HG02970 (cell line): ENCODE data around the gene GRK4.
"Not testable (repeated sequence)": the region's sequence is repeated elsewhere in the genome, so short reads cannot be mapped to it uniquely, and the experiment has no call there.

Source experiments
- ATAC-seq: cut with Tn5 transposase; IDR thresholded peaks from one replicate; pipeline ENCODE4 v1.9.1; 2021; ENCODE audit warnings: mild to moderate bottlenecking, moderate library complexity, moderate number of reproducible peaks; ENCODE audit not compliant: unreplicated experiment, low FRiP score

Gene GRK4

DNA sequence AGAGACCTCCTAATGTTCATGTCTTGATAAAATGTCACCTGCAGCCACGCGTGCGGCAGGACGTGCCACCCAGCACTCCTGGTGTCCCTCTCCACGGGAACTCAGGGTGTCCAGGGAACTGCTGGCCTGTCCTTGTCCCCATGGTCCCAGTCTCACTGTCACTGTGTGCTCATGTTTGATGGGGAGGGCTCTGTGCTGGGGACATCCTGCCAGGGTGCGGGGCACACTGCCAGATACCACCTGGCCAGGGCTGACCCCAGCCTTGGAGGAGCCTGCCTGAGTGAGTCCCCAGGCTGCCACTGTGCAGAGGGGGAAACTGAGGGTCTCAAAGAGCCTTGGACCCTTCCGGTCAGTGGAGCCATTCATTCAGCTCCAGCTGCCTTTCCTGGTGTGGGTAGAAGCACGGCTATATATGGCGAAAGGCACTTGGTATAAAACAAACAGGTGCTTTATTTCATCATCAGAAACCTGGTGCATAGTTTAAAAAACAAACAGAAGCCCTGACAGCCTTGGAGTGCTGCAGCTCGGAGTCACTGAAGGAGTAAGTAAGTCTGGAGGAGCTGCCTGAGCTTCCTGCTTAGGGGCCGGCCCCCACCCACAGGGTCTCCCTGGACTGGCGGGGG is 33.1 kb upstream of the GRK4 start:
- ATAC-seq, result no peak

- ATAC-seq, result no peak
Observed at GRCh38 chr4:2930758-2931511, 32.4 kb upstream of the GRK4 start.

DNA sequence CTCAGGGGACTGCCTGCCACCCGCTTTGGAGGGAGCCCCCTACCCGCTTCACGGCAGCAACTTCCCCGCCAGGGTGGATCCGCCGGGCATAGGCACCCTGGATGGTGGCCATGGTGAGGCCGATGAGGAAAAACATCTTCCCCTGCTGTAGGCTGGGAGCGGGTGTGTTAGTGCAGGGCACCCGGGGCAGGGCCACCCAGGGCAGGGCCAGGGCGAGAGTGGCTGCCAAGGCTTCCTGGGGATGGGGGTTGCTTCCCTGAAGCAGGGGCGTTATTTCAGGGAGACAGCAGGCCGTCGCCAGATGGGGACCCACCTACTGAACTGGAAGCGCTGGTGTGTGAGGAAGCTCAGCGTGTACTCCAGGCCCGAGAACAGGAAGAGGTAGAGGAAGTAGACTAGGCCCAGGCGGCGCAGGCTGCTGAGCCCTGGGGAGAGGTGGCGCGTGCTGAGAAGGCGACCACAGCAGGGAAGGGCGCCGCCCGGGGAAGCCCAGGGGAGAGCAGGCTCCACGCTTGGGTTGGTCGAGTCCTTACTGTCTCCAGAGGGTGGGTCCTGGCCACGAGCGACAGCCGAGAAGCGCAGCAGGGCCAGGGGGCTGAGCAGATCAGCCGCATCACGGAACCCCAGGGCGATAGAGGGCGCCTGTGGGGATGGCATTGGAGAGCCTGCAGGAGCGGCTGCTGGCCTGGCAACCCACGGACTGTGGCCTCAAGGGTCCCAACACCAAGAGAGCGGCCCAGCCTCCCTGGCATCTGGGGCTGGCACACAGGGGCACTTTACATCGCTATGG is 31.7 kb upstream of the GRK4 start:
- ATAC-seq, result no peak

- no peak for ATAC-seq
Observed at GRCh38 chr4:2932321-2932950, 30.9 kb upstream of the GRK4 start.

DNA sequence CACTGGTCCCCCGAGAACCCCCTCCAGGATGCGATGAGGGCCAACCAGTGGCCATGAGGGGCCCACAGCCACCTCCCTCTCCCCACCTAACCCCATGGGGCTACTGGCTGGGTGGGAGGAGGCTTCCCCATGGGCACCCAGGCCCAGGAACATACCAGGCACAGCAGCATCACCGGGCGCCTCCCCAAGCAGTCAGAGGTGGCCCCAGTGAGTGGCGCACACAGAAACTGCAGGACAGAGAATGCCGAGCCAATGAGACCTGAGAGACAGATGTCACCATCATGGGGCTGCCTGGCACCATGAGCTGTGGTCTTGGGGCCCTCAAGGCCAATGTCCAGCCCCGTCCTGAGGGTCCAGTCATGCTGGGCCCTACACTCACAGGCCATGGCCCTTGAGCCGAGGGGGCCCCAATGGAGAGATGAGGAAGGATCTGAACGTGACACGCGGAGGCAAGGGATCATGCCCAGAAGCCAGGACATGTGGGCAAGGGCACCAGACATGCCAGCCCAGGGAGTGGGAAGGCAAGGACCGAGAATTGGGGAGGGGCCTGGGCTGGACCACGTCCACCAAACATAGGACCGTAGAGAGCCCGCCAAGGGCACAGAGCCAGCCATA is 30.3 kb upstream of the GRK4 start:
- no peak for ATAC-seq

- no peak for ATAC-seq
Observed at GRCh38 chr4:2933566-2934076, 29.8 kb upstream of the GRK4 start.

- ATAC-seq, result no peak
Observed at GRCh38 chr4:2934077-2934812, 29.1 kb upstream of the GRK4 start.

GRCh38 chr4:2934813-2935761 is 28.3 kb upstream of the GRK4 start:
- peak; percentile 61 for ATAC-seq

DNA sequence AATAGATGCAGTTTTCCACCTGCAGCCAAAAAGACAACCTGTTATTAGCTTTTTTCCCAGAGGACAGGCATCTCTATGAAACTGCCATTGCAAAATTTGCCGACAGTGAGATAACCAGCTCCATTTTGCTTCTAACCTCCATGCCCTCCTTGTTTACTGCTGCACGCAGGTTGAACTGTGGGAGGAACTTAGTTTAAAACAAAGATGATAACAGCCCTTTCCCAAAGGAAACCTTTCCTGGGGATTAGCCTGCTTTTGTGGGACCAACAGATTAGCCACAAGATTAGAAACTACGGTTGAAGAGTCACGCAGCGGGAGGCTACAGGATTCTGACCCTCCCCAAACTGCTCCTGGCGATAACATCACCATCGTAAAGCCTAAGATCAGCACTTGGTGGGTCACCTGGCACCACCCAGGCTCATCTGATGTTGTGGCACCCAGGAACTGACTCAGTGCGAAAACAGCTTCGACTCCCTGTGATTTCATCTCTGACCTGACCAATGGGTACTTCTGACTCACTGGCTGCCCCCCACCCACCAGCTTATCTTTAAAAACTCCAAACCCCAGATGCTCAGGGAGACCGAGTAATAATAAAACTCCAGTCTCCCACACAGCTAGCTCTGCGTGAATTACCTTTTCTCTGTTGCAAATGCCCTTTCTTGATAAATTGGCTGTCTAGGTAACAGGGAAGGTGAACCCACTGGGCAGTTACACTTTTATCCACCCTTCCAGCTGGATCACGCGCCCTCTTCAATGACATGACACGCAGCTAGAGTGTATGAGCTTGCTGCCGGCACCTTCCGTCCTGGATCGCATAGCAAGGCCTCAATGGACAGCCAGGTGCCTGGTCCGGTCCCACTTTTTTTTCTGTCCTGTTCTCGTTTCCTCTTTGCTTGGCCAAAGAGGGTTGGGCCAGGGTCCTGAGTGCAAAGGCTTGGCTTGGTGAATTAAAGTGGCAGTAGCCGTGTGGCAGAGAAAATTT is 27.3 kb upstream of the GRK4 start:
- ATAC-seq, result no peak

DNA sequence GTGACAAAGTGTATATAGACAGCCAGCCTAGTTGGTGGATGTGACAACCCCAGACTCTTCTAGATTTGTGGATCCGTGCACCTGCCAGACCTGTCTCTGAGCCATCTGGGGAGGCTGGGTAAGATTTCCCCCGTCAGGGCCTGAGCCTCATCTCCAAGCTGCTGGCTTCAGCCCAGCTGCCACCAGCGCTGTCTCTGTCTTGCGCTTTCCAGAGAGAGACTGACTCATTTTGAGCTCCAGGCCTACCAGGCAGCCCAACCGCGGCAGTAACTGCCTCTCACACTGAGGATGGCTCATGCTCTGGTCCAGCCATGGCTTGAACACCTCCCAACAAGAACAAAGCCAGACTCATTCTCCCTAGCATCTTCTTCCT is 26.6 kb upstream of the GRK4 start:
- ATAC-seq, result no peak

GRCh38 chr4:2937146-2937857 is 26.1 kb upstream of the GRK4 start:
- no peak for ATAC-seq

DNA sequence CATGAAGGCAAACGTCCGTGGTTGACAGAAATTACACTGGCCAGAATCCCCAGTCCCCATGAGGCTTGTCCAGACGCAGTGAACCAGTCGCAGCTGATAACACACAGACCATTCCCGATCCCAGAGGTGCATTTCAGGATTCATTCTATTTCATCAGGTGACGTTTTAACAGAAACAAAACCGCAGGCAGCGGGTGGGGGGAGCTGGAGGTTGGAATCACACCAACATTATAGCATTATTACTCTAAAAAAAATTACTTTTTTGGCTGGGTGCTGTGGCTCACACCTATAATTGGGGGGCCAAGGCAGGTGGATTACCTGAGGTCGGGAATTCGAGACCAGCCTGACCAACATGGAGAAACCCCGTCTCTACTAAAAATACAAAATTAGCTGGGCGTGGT is 25.4 kb upstream of the GRK4 start:
- ATAC-seq, result no peak

DNA sequence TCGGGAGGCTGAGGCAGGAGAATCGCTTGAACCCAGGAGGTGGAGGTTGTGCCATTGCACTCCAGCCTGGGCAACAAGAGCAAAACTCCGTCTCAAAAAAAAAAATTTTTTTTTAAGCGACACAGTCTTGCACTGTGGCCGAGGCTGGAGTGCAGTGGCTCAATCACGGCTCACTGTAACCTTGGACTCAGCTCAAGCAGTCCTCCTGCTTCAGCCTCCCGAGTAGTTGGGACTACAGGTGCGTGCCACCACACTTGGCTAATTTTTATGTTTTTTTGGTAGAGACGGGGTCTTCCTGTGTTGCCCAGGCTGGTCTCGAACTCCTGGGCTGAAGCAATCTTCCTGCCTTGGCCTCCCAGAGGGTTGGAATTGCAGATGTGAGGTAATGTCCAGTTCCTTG is 25.0 kb upstream of the GRK4 start:
- ATAC-seq, result not testable (repeated sequence)

DNA sequence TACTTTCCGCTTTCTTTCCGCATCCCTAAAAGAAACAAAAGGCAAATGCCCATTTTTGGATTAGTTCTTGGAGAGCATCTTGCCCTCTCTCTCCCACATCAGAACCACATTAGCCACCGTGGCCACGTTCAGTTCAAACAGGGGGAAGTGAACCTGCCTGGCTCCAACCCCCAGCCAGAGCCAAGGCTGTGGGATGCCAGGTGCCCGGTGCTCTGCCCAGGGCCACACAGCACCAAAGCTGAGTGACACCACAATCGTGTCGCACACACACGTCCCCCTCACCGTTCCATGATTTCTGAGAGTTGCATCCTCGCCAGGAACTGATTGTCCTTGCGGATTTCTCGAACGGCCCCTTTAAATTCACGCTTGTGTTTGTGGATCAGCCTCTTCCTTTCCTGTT is 24.5 kb upstream of the GRK4 start:
- ATAC-seq, result no peak

DNA sequence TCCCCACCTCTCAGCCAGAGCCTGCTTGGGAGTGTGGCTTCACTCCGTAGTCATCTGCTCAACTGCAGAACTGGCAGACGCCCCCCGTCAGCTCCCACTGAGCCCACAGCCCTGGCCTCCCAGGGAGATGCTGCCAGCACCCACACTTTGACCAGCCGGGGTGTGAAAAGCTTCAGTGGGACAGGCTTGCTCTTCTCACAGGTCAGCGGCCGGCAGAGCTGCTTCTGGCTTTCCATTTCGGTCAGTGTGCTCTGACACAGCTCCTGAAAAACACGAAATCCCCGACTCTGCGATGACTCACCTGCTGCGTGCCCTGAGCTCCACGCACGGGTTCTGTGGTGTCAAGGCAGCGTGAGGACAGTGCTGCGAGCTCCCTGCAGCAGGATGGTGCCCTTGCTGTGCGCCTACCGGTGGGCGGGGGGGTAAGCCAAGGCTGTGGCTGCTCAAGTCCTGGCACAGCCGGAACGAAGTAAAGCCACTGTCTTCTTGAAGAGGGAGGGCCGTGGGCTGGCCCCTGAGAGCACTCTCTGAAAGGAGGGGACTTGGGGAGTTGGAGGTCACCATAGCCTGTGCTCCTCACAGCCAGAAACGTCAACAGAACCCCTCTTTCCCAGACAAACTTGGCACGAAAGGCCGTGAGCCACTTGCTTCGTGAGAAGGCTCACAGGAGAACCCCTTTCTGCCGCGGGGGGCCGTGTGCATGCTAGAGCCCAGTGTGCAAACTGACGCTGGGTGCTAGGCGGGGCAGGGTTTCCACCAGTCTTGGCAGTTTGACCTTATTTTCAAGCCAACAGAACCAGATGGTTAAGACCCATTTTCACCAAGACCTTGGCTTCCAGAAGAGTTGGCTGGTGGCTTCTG is 23.8 kb upstream of the GRK4 start:
- ATAC-seq, result no peak
